ENCODE data around the gene POM121L12.

The POM121L12 gene

GRCh38 chr7:53035499-53036412 lies at the start of gene POM121L12:
TSS of gene POM121L12 (plus strand) at chr7:53035633. CDS start at chr7:53035672, 39 bp downstream.
- DNase-seq = no peak

GRCh38 chr7:52992001-52992400 lies 43.4 kb upstream of the POM121L12 start:
- no peak for DNase-seq

GRCh38 chr7:52992479-52993162 lies 42.8 kb upstream of the POM121L12 start:
- no peak for DNase-seq

GRCh38 chr7:52995676-52996075 lies 39.8 kb upstream of the POM121L12 start:
- DNase-seq = no peak

GRCh38 chr7:53001221-53001620 lies 34.2 kb upstream of the POM121L12 start:
- DNase-seq = no peak

GRCh38 chr7:53002389-53002788 lies 33.0 kb upstream of the POM121L12 start:
- no peak for DNase-seq

- DNase-seq = no peak
Measured at GRCh38 chr7:53003653-53004445, 31.6 kb upstream of the POM121L12 start.

- no peak for DNase-seq
Measured at GRCh38 chr7:53013925-53014324, 21.5 kb upstream of the POM121L12 start.

GRCh38 chr7:53015463-53015862 lies 20.0 kb upstream of the POM121L12 start:
- no peak for DNase-seq

GRCh38 chr7:53022893-53023292 lies 12.5 kb upstream of the POM121L12 start:
- no peak for DNase-seq

- no peak for DNase-seq
Measured at GRCh38 chr7:53048638-53049037, 13.2 kb downstream of the POM121L12 start.

GRCh38 chr7:53050433-53050832 lies 15.0 kb downstream of the POM121L12 start:
- no peak for DNase-seq

GRCh38 chr7:53059591-53059990 lies 24.2 kb downstream of the POM121L12 start:
- no peak for DNase-seq

- no peak for DNase-seq
Measured at GRCh38 chr7:53060066-53060465, 24.6 kb downstream of the POM121L12 start.

GRCh38 chr7:53062796-53063195 lies 27.4 kb downstream of the POM121L12 start:
- no peak for DNase-seq

GRCh38 chr7:53068673-53069072 lies 33.2 kb downstream of the POM121L12 start:
- DNase-seq = no peak

- no peak for DNase-seq
Measured at GRCh38 chr7:53070883-53071282, 35.5 kb downstream of the POM121L12 start.

Data from bone marrow (tissue), 2 donors.